NT2/D1 (cell line): ENCODE measurements around the gene LRRC2.

Experiments used
- DNase-seq: peaks from one replicate; pipeline ENCODE4 v3.0.0-alpha.2; 2011; ENCODE audit warnings: low read depth, low spot score
- H3K27me3 ChIP-seq: 2 replicates; pipeline ENCODE4 v1.6.0; 2011; ENCODE audit warnings: mild to moderate bottlenecking; ENCODE audit not compliant: insufficient read length, insufficient read depth
- H3K36me3 ChIP-seq: 2 replicates; pipeline ENCODE4 v1.6.1; 2011; ENCODE audit warnings: mild to moderate bottlenecking, low read length, mixed read lengths; ENCODE audit not compliant: insufficient read depth, insufficient read length
- H3K4me1 ChIP-seq: 2 replicates; pipeline ENCODE4 v1.5.1; 2011; ENCODE audit not compliant: insufficient read depth, insufficient read length
- H3K4me3 ChIP-seq: 2 replicates; pipeline ENCODE4 v1.5.1; 2011; ENCODE audit warnings: low read depth; ENCODE audit not compliant: insufficient read length
- H3K9ac ChIP-seq: 2 replicates; pipeline ENCODE4 v1.6.0; 2011; ENCODE audit warnings: low read depth; ENCODE audit not compliant: insufficient read length
- H3K9me3 ChIP-seq: 2 replicates; pipeline ENCODE4 v1.5.1; 2011; ENCODE audit warnings: mild to moderate bottlenecking, low read length; ENCODE audit not compliant: insufficient read depth
- SUZ12 ChIP-seq: IDR thresholded peaks from 2 replicates; pipeline ENCODE4 v1.6.1; 2011; ENCODE audit not compliant: insufficient read length, insufficient read depth; ENCODE audit errors: extremely low read depth
- YY1 ChIP-seq: IDR thresholded peaks from 2 replicates; pipeline ENCODE4 v1.6.1; 2011; ENCODE audit not compliant: insufficient read length, insufficient read depth
- ZNF274 ChIP-seq: IDR thresholded peaks from 2 replicates; pipeline ENCODE4 v1.6.1; 2011; ENCODE audit warnings: mild to moderate bottlenecking, low read depth, low read length

Gene LRRC2

DNA sequence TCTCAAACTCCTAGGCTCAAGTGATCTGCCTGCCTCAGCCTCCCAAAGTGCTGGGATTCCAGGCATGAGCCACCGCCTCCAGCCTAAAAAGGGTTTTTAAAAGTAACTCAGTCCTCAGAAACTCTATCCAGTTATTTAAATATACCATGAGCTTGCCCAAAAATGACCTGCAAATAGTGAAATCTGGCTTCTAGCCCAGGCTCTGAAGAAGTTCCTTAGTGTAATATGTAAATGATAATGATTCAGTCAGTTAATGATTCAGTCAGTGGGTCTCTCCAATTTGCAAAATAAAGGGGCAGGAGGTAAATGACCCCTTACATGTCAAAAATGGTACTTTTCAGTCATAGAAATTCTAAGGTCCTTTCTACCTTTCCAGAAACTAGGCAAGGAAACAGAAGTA, 28.8 kb downstream of the LRRC2 start:
- TF ChIP-seq SUZ12 (no peak), YY1 (no peak), ZNF274 (no peak)
- Histone ChIP-seq H3K9ac (no peak overlapping the region), H3K36me3 (no peaks in the 10 kb centered on the region), H3K9me3 (no peaks in the 10 kb centered on the region), H3K27me3 (no peaks in the 10 kb centered on the region), H3K4me1 (peaks cover 5% of the 10 kb centered on the region), H3K4me3 (no peak overlapping the region)
- no peak for DNase-seq

DNA sequence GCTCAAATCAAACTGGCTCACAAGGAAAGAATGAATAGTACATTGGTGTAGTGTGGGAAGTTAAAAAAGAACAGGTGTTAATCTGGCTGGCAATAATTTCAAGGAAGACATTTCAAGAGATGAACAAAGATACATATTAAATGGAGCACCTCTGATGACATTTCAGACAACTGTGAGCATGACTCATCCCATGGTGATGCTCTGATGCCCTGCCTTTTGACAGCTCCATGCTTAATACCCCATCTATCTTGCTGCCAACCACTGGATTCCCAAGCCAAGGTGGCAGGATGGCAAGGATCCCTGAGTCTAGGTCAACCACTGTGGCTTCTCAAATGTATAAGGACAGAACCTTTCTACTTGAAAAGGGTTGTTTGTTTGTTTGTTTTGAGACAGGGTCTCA, 29.3 kb downstream of the LRRC2 start:
- TF ChIP-seq ZNF274, result no peak
- no peak for TF ChIP-seq SUZ12
- no peak for TF ChIP-seq YY1
- H3K9me3 ChIP-seq, result no peaks in the 10 kb centered on the region
- no peak overlapping the region for H3K4me3 ChIP-seq
- no peak overlapping the region for H3K9ac ChIP-seq
- no peaks in the 10 kb centered on the region for H3K27me3 ChIP-seq
- H3K36me3 ChIP-seq, result no peaks in the 10 kb centered on the region
- no peak for DNase-seq
- peaks cover 5% of the 10 kb centered on the region for H3K4me1 ChIP-seq

DNA sequence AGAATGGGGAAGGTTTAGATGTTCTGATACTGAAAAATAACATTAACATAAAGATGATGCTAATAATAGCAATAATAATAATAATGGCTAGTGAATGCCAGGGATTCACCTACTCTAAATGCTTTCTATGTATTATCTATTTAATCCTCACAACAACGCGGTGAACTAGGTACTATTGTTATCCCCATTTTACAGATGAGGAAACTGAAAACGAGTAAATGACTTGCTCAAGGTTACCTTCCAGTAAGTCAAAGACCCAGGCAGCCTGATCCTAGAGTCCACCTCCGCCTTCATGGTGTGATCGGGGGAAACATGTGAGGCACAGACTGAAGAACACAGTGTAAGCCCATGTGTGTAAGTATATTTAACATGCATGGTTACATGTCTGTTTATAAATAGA, 30.4 kb downstream of the LRRC2 start:
- H3K9me3 ChIP-seq, result 0 out of 2 replicates have a peak, but pooled peaks cover under 1% of the 10 kb centered on the region
- no peaks in the 10 kb centered on the region for H3K36me3 ChIP-seq
- peaks cover 5% of the 10 kb centered on the region for H3K4me1 ChIP-seq
- H3K27me3 ChIP-seq, result no peaks in the 10 kb centered on the region
- H3K4me3 ChIP-seq, result no peak overlapping the region
- H3K9ac ChIP-seq, result no peak overlapping the region
- no peak for TF ChIP-seq YY1
- no peak for TF ChIP-seq ZNF274
- no peak for TF ChIP-seq SUZ12
- no peak for DNase-seq

DNA sequence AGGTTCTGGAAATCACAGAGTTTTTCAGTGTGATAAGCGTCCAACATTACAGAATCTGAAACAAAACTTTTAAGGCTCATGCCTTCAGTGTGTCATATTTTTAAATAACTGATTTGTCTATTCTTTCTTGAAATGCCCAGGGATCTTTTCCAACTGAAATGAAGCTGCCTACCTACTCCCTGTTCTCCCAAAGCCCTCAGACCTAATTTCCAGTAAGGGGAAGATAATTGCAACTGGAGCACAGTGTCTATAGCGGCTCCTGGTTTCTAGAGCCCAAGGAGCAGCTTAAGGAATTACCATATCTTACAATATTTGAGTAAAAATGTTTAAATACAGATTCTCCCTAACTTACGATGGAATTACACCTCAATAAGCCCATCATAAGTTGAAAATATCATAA, 33.0 kb downstream of the LRRC2 start:
- no peaks in the 10 kb centered on the region for H3K36me3 ChIP-seq
- peaks cover 3% of the 10 kb centered on the region; the same call in 1 of the 2 replicates for H3K9me3 ChIP-seq
- TF ChIP-seq YY1, result no peak
- TF ChIP-seq SUZ12, result no peak
- no peak for TF ChIP-seq ZNF274
- no peaks in the 10 kb centered on the region for H3K27me3 ChIP-seq
- H3K9ac ChIP-seq, result no peak overlapping the region
- peaks cover 5% of the 10 kb centered on the region for H3K4me1 ChIP-seq
- no peak overlapping the region for H3K4me3 ChIP-seq
- DNase-seq, result no peak

DNA sequence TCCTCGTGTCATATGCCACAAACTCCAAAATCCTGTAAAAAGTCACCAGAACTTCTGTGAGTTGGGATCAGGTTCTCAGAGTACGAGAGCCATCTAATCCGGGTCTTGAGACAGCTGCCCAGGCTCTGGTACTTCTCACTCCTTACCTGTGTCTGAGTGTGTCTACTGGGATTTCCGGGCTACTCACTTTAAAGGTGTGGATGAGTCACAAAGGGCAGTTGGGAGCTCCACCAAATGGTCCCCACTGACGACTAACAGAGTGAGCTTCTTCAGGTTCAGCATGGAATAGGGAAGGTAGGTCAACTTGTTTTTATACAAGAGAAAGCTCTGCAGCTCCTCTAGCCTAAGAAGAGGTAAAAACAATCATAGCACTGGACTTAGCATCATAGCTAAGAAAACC, 38.9 kb downstream of the LRRC2 start:
- no peak for DNase-seq
- Histone ChIP-seq H3K36me3 (no peaks in the 10 kb centered on the region), H3K4me3 (no peak overlapping the region), H3K9ac (no peak overlapping the region), H3K27me3 (no peaks in the 10 kb centered on the region), H3K4me1 (no peaks in the 10 kb centered on the region), H3K9me3 (peaks cover 3% of the 10 kb centered on the region; the same call in 1 of the 2 replicates)
- TF ChIP-seq ZNF274, result no peak
- TF ChIP-seq YY1, result no peak
- no peak for TF ChIP-seq SUZ12

DNA sequence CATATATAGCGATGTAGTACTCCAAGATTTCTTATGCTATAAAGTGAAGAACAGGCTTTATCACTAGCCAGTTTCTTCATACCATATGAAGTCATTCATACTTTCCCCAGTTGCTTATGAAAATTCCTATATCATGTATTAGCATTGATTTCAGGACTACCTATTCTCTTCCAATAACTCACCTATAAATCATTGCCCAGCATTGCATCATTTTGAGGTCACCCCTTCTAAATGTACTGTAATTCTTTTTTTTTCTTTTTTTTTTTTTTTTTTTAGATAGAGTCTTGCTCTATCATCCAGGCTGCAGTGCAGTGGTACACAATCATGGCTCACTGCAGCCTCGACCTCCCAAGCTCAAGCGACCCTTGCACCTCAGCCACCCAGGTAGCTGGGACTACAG, 41.3 kb downstream of the LRRC2 start:
- Histone ChIP-seq H3K27me3 (no peaks in the 10 kb centered on the region), H3K9ac (no peak overlapping the region), H3K36me3 (no peaks in the 10 kb centered on the region), H3K4me1 (no peaks in the 10 kb centered on the region), H3K4me3 (no peak overlapping the region), H3K9me3 (no peaks in the 10 kb centered on the region)
- no peak for TF ChIP-seq ZNF274
- TF ChIP-seq YY1, result no peak
- TF ChIP-seq SUZ12, result no peak
- DNase-seq, result no peak

DNA sequence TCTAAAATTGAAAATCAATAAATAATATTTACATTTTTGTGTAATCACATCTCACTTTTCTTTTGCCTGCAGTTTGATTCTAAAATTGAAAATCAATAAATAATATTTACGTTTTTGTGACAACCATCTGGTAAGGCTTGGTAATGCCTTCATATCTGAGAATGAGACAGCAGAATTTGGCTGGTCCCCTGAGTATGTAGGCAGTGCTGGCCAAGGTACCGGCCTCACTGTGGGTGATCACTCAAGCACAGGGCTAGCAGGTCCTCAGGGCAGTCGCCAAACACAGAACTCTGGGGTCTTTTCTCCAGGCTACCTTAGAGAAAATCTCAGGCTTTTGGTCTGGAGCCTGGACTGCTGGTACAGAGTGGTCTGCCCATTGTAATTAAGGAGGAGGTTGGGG, 42.1 kb downstream of the LRRC2 start:
- H3K4me1 ChIP-seq, result no peaks in the 10 kb centered on the region
- no peak for DNase-seq
- TF ChIP-seq YY1 (no peak), SUZ12 (no peak), ZNF274 (no peak)

More for the DNA sequence above, 42.1 kb downstream of the LRRC2 start:
- Histone ChIP-seq H3K9me3 (no peaks in the 10 kb centered on the region), H3K4me3 (no peak overlapping the region), H3K27me3 (no peaks in the 10 kb centered on the region), H3K36me3 (no peaks in the 10 kb centered on the region), H3K9ac (no peak overlapping the region)
